NCI-H2107 treated with DMSO at 0.1 percent for 48 hours (cell line): ENCODE data around the gene AASDH.

Experiments used
- DNase-seq: peaks from one replicate; lab custom pipeline; 2025; ENCODE audit not compliant: unreplicated experiment; lab: John Stamatoyannopoulos, UW

Gene AASDH

DNA sequence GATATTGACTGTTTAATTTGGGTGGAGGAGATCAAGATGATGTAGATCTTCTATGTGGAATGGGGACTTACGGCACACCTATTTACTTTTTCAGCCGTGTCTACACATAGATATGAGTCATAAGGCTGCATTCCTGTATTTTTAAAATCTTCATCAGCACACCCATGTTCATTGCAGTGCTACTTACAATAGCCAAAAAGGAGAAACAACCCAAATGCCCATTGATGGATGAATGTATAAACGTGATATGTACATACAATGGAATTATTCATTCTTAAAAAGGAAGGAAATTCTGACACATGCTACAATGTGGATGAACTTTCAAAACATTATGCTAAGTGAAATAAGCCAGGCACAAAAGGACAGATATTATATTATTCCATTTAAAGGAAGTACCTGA is 98.6 kb downstream of the AASDH start:
- no peak for DNase-seq
